ENCODE results near the gene DCC.
"Not testable (repeated sequence)": the region's sequence is repeated elsewhere in the genome, so short reads cannot be mapped to it uniquely, and the experiment has no call there.

Gene DCC

GRCh38 chr18:52352920-52353319, 12.9 kb downstream of the DCC start:
- H3K4me3 ChIP-seq (ENCODE audit: low read length): no peak overlapping the region
- H3K4me2 ChIP-seq (ENCODE audit: low read length): no peak overlapping the region
- no peaks in the 10 kb centered on the region for H3K4me1 ChIP-seq (ENCODE audit: control insufficient read depth, low read length)
- H3K9me3 ChIP-seq (ENCODE audit: control insufficient read depth, insufficient read depth, low read length): no peaks in the 10 kb centered on the region
- no peaks in the 10 kb centered on the region for H3K27me3 ChIP-seq (ENCODE audit: control insufficient read depth, low read length)
- no peak for TF ChIP-seq EZH2phosphoT487 (IDR thresholded peaks at IDR 0.05; ENCODE audit: borderline replicate concordance, low read length)
- TF ChIP-seq CTCF (IDR thresholded peaks at IDR 0.05; ENCODE audit: low read depth, low read length, poor library complexity, severe bottlenecking): no peak
- H3K36me3 ChIP-seq (ENCODE audit: control insufficient read depth, low read length): no peaks in the 10 kb centered on the region
- no peaks in the 10 kb centered on the region for H3F3A ChIP-seq (ENCODE audit: control insufficient read depth, insufficient read depth)
- no peak overlapping the region for H3K27ac ChIP-seq (ENCODE audit: low read depth, low read length)
- H3K79me2 ChIP-seq (ENCODE audit: control insufficient read depth, low read length): no peaks in the 10 kb centered on the region
- no peaks in the 10 kb centered on the region for H3K9me2 ChIP-seq (replicated peaks; ENCODE audit: control insufficient read depth, low read length)
- no peaks in the 10 kb centered on the region for H4K20me1 ChIP-seq (ENCODE audit: control insufficient read depth, insufficient read depth, low read depth, low read length)

GRCh38 chr18:52353589-52353988, 13.6 kb downstream of the DCC start:
- no peaks in the 10 kb centered on the region for H3K9me2 ChIP-seq (replicated peaks; ENCODE audit: control insufficient read depth, low read length)
- no peaks in the 10 kb centered on the region for H3F3A ChIP-seq (ENCODE audit: control insufficient read depth, insufficient read depth)
- H3K27ac ChIP-seq (ENCODE audit: low read depth, low read length): no peak overlapping the region
- TF ChIP-seq EZH2phosphoT487 (IDR thresholded peaks at IDR 0.05; ENCODE audit: borderline replicate concordance, low read length): no peak
- no peak for TF ChIP-seq CTCF (IDR thresholded peaks at IDR 0.05; ENCODE audit: low read depth, low read length, poor library complexity, severe bottlenecking)
- H4K20me1 ChIP-seq (ENCODE audit: control insufficient read depth, insufficient read depth, low read depth, low read length): no peaks in the 10 kb centered on the region
- H3K79me2 ChIP-seq (ENCODE audit: control insufficient read depth, low read length): no peaks in the 10 kb centered on the region
- no peaks in the 10 kb centered on the region for H3K4me1 ChIP-seq (ENCODE audit: control insufficient read depth, low read length)
- no peaks in the 10 kb centered on the region for H3K36me3 ChIP-seq (ENCODE audit: control insufficient read depth, low read length)
- no peak overlapping the region for H3K4me3 ChIP-seq (ENCODE audit: low read length)
- H3K9me3 ChIP-seq (ENCODE audit: control insufficient read depth, insufficient read depth, low read length): no peaks in the 10 kb centered on the region
- H3K4me2 ChIP-seq (ENCODE audit: low read length): no peak overlapping the region
- H3K27me3 ChIP-seq (ENCODE audit: control insufficient read depth, low read length): no peaks in the 10 kb centered on the region

GRCh38 chr18:52363861-52364260, 23.9 kb downstream of the DCC start:
- TF ChIP-seq EZH2phosphoT487 (IDR thresholded peaks at IDR 0.05; ENCODE audit: borderline replicate concordance, low read length) (no peak), CTCF (IDR thresholded peaks at IDR 0.05; ENCODE audit: low read depth, low read length, poor library complexity, severe bottlenecking) (no peak)
- Histone ChIP-seq H4K20me1 (ENCODE audit: control insufficient read depth, insufficient read depth, low read depth, low read length) (no peaks in the 10 kb centered on the region), H3F3A (ENCODE audit: control insufficient read depth, insufficient read depth) (no peaks in the 10 kb centered on the region), H3K4me2 (ENCODE audit: low read length) (no peak overlapping the region), H3K9me2 (replicated peaks; ENCODE audit: control insufficient read depth, low read length) (no peaks in the 10 kb centered on the region), H3K79me2 (ENCODE audit: control insufficient read depth, low read length) (no peaks in the 10 kb centered on the region), H3K9me3 (ENCODE audit: control insufficient read depth, insufficient read depth, low read length) (no peaks in the 10 kb centered on the region), H3K4me3 (ENCODE audit: low read length) (no peak overlapping the region), H3K36me3 (ENCODE audit: control insufficient read depth, low read length) (no peaks in the 10 kb centered on the region), H3K27ac (ENCODE audit: low read depth, low read length) (no peak overlapping the region), H3K27me3 (ENCODE audit: control insufficient read depth, low read length) (no peaks in the 10 kb centered on the region), H3K4me1 (ENCODE audit: control insufficient read depth, low read length) (no peaks in the 10 kb centered on the region)

- not testable (repeated sequence) for H3F3A ChIP-seq (ENCODE audit: control insufficient read depth, insufficient read depth); H3K79me2 ChIP-seq (ENCODE audit: control insufficient read depth, low read length); H3K27ac ChIP-seq (ENCODE audit: low read depth, low read length); H3K9me2 ChIP-seq (replicated peaks; ENCODE audit: control insufficient read depth, low read length); H3K9me3 ChIP-seq (ENCODE audit: control insufficient read depth, insufficient read depth, low read length); H3K36me3 ChIP-seq (ENCODE audit: control insufficient read depth, low read length); H3K4me3 ChIP-seq (ENCODE audit: low read length); H3K27me3 ChIP-seq (ENCODE audit: control insufficient read depth, low read length); H3K4me2 ChIP-seq (ENCODE audit: low read length); H3K4me1 ChIP-seq (ENCODE audit: control insufficient read depth, low read length); H4K20me1 ChIP-seq (ENCODE audit: control insufficient read depth, insufficient read depth, low read depth, low read length)
These were observed 26.9 kb downstream of the DCC start for GRCh38 chr18:52366851-52367250.
